ENCODE results near the gene MMS22L. TPM values are rescaled to one million over a fixed set of nuclear protein-coding genes. Genes with fewer than 3 reads are reported as not detected.

The MMS22L gene
- total RNA-seq, 4 donors from 2014 or later = 8.6 to 13.5 (median 10.9) TPM

DNA sequence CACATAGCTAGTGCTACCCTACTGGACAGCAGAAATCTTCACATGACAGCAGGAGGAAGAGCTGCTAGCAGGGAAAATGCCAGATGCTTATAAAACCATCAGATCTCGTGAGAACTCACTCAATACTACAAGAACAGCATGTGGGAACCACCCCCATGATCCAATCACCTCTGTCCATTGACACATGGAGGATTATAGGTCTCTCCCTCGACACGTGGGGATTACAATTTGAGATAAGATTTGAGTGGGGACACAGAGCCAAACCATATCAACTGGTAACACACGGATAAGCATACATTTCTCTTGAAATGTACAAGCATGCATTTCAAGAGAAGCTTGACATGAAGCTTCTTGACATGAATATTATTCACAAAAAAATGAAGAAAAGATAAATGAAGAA, 64.1 kb downstream of the MMS22L start:
- no peaks in the 10 kb centered on the region for H3K27me3 ChIP-seq
- TF ChIP-seq, protein P1, sequence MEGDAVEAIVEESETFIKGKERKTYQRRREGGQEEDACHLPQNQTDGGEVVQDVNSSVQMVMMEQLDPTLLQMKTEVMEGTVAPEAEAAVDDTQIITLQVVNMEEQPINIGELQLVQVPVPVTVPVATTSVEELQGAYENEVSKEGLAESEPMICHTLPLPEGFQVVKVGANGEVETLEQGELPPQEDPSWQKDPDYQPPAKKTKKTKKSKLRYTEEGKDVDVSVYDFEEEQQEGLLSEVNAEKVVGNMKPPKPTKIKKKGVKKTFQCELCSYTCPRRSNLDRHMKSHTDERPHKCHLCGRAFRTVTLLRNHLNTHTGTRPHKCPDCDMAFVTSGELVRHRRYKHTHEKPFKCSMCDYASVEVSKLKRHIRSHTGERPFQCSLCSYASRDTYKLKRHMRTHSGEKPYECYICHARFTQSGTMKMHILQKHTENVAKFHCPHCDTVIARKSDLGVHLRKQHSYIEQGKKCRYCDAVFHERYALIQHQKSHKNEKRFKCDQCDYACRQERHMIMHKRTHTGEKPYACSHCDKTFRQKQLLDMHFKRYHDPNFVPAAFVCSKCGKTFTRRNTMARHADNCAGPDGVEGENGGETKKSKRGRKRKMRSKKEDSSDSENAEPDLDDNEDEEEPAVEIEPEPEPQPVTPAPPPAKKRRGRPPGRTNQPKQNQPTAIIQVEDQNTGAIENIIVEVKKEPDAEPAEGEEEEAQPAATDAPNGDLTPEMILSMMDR (IDR thresholded peaks at IDR 0.05) = no peak
- TF ChIP-seq POLR2A (IDR thresholded peaks at IDR 0.05) = no peak
- intact Hi-C loops (cut with DNase I) = no loop called here
- no peak for DNase-seq
- H3K36me3 ChIP-seq = no peaks in the 10 kb centered on the region
- 90 to 93% methylated on average over 4 of the region's 4 CpGs for WGBS, 2 donors
- no peaks in the 10 kb centered on the region for H3K9me3 ChIP-seq
- no peak overlapping the region for H3K27ac ChIP-seq
- no peak overlapping the region for H3K4me3 ChIP-seq (replicated peaks in 1 of 3)
- H3K4me1 ChIP-seq = no peaks in the 10 kb centered on the region

DNA sequence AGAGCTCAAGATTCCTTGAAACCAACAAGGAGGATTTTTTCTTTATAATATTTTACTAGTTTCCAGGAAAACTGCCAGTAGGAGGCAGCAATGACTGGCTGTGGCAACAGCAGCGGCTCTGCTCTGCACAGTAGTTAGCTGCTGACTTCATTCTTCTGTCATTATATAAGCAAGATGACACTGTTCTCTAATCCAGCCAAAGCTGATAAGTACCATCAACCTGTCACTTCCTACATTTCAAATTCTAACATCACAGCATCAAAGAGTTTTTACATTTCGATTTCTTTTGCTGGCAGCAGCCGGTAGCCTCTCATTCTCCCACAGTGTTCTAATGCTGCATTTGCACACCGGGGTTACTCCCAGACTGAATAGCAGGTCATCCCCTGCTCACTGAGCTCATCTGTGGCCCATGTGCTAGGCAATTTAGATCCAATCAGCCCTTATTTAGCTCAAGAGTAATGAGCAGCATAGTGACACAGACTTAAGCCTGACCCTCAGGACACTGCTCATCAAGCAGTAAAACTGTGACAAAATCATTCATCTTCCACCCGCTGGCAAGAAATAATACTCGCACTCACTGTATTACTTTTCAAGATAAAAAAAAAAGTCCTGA, 67.8 kb downstream of the MMS22L start:
- no peaks in the 10 kb centered on the region for H3K4me1 ChIP-seq
- TF ChIP-seq POLR2A (IDR thresholded peaks at IDR 0.05) = no peak
- TF ChIP-seq, protein P1 (IDR thresholded peaks at IDR 0.05) = peak in 1 of 6 experiments; percentile 44
- peak; percentile 8 to 26 for DNase-seq
- no peak overlapping the region for H3K27ac ChIP-seq
- no peaks in the 10 kb centered on the region for H3K9me3 ChIP-seq
- no peaks in the 10 kb centered on the region for H3K36me3 ChIP-seq
- H3K27me3 ChIP-seq = no peaks in the 10 kb centered on the region
- 75 to 76% methylated on average over 6 of the region's 6 CpGs for WGBS, 2 donors
- intact Hi-C loops (cut with DNase I) = no loop called here
- no peak overlapping the region for H3K4me3 ChIP-seq (replicated peaks in 1 of 3)

DNA sequence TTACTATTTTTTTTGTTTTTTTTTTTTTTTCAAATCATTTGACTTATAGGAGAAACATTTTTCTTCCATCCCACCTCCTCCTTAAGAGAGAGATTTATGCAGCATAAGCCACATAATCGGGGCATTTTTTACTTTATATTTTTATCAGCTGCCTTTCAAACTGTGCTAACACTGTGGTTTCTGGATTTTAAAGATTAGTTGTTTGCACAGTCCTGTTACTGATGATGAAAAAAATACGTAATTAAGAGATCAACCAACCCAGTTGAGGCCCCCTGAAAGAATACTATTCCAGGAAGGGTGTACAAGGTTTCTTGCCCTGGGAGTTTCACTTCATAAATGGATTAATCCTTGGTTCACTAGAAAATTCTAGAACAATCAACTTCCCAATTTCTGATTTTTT, 68.3 kb downstream of the MMS22L start:
- WGBS, 2 donors = 65 to 73% methylated on average over 2 of the region's 2 CpGs

DNA sequence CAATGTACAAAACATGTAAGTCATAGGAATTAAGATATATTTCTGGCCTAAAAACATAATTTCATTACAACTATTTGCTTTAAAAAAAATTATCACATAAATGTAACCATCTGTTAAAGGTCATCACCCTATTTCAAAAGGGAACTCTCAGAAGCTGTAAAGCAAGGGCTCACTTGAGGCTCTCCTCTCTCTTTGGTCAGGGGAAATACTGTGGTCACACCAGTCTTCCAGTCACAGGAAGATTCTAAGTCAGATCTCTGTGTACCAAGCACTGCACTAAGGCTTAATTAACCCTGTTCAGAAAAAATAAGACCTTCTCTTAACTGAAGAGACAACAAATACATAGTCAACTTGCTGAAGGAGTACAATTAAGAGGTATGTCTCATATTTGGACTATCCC, 75.6 kb downstream of the MMS22L start:
- no peak for DNase-seq
- intact Hi-C loops (cut with DNase I) = no loop called here
- no peak for TF ChIP-seq POLR2A (IDR thresholded peaks at IDR 0.05)
- TF ChIP-seq, protein P1 (IDR thresholded peaks at IDR 0.05) = no peak
- Histone ChIP-seq H3K27me3 (no peaks in the 10 kb centered on the region), H3K4me1 (no peaks in the 10 kb centered on the region), H3K36me3 (no peaks in the 10 kb centered on the region), H3K4me3 (replicated peaks in 1 of 3) (no peak overlapping the region), H3K9me3 (no peaks in the 10 kb centered on the region), H3K27ac (no peak overlapping the region)

More for the DNA sequence above, 68.3 kb downstream of the MMS22L start:
- Histone ChIP-seq H3K36me3 (no peaks in the 10 kb centered on the region), H3K9me3 (no peaks in the 10 kb centered on the region), H3K4me3 (replicated peaks in 1 of 3) (no peak overlapping the region), H3K27me3 (no peaks in the 10 kb centered on the region), H3K4me1 (no peaks in the 10 kb centered on the region), H3K27ac (no peak overlapping the region)
- no peak for DNase-seq
- TF ChIP-seq, protein P1 (IDR thresholded peaks at IDR 0.05) = no peak
- no peak for TF ChIP-seq POLR2A (IDR thresholded peaks at IDR 0.05)
- intact Hi-C loops (cut with DNase I) = no loop called here

DNA sequence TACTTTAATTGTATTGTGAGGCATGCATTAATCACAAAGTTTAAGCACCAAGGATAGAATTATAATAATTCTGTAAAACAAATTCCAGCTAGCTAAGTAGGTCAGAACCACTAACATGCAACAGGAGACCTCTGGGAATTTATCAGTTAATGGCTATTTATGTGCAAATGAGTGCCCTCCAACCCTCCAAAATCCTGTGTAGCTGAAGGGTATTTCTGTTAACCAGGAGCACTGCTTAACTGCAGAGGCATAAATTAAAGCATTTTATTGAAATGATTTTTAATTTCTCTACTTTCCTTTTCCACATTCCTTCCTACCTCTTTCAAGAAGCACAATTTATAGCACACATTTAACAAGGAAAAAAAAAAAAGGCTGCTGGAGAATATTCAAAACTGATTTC, 77.0 kb downstream of the MMS22L start:
- Histone ChIP-seq H3K27ac (no peak overlapping the region), H3K36me3 (no peaks in the 10 kb centered on the region), H3K27me3 (no peaks in the 10 kb centered on the region), H3K4me1 (no peaks in the 10 kb centered on the region), H3K9me3 (no peaks in the 10 kb centered on the region), H3K4me3 (replicated peaks in 1 of 3) (no peak overlapping the region)
- DNase-seq = no peak
- intact Hi-C loops (cut with DNase I) = no loop called here
- TF ChIP-seq, protein P1 (IDR thresholded peaks at IDR 0.05) = no peak
- no peak for TF ChIP-seq POLR2A (IDR thresholded peaks at IDR 0.05)

Measured in thyroid gland (tissue), 4 donors.